ENCODE results near the gene USP53. TPM values are rescaled to one million over a fixed set of nuclear protein-coding genes. Genes with fewer than 3 reads are reported as not detected.

USP53 gene
- total and polyA plus RNA-seq, 2 donors (not counting 3 experiments of a cell fraction or from before 2014, with no cell fraction given), result 7.8 to 22.8 TPM

- no peaks in the 10 kb centered on the region for H3K27me3 ChIP-seq (ENCODE audit: control insufficient read depth in 2 of 2, insufficient read depth in 2 of 2, low read length in 2 of 2)
- H3K9ac ChIP-seq (replicated peaks; ENCODE audit: extremely low read depth, insufficient read depth, low read length), result no peak overlapping the region
- peak overlapping the region; percentile 45 for H3K4me2 ChIP-seq (ENCODE audit: insufficient read depth, low read length)
- H3K27ac ChIP-seq (ENCODE audit: insufficient read depth, low read depth, low read length), result peak overlapping the region; percentile 37
- peak overlapping the region; percentile 20 for H2AFZ ChIP-seq (ENCODE audit: low read depth, low read length)
- peaks cover 69% of the 10 kb centered on the region for H3K79me2 ChIP-seq (ENCODE audit: control insufficient read depth, insufficient read depth, low read length)
- dilution Hi-C loops (cut with MboI; ENCODE audit: extremely low pct_ligation_motif_present, low sequenced_read_pairs), result no loop called here
- H3K4me1 ChIP-seq (ENCODE audit: control insufficient read depth, extremely low read depth, insufficient read depth, low read length), result peaks cover 35% of the 10 kb centered on the region
- no TSS peak for BruUV-seq (replicated peaks)
- CTCF ChIA-PET, result interaction anchor here (1.3 kb wide), 1 partner anchor 9 kb away, joined by 3 read pairs; no protein-coding TSS in a partner anchor
- intact Hi-C loops (cut with micrococcal nuclease), result loop anchor here (5.0 kb wide), 1 partner anchor 49 kb away; no protein-coding TSS in a partner anchor
- peaks cover 5% of the 10 kb centered on the region for H3K9me1 ChIP-seq (replicated peaks; ENCODE audit: control insufficient read depth, extremely low read depth, insufficient read depth, low read length)
- no peak for TF ChIP-seq FOS (IDR thresholded peaks at IDR 0.05; ENCODE audit: borderline replicate concordance, insufficient read depth, low read length)
- no peak for TF ChIP-seq MYC (IDR thresholded peaks at IDR 0.05; ENCODE audit: low read depth, low read length)
- TF ChIP-seq POLR2AphosphoS5 (IDR thresholded peaks at IDR 0.05; ENCODE audit: insufficient read depth, low read depth, low read length), result no peak
- H3K9me3 ChIP-seq (replicated peaks; ENCODE audit: control insufficient read depth, insufficient read depth, low read length), result no peaks in the 10 kb centered on the region
- POLR2A ChIA-PET, result no interaction called here
- H3K4me3 ChIP-seq (replicated peaks in 1 of 3; ENCODE audit: insufficient read depth in 1 of 3, low read depth in 1 of 3, low read length in 3 of 3), result no peak overlapping the region
- FAIRE-seq (no peak), DNase-seq (ENCODE audit: low read depth, low spot score) (peak; percentile 68)
- H3K36me3 ChIP-seq (ENCODE audit: control insufficient read depth in 2 of 2, extremely low read depth in 1 of 2, insufficient read depth in 2 of 2, low read length in 2 of 2), result peaks cover 2 to 8% of the 10 kb centered on the region in 2 experiments
- H4K20me1 ChIP-seq (replicated peaks; ENCODE audit: control insufficient read depth, extremely low read depth, insufficient read depth, low read length), result peaks cover 2% of the 10 kb centered on the region
Measured at GRCh38 chr4:119233750-119234149, 21.2 kb downstream of the USP53 start.

- ChIA-PET CTCF (interaction anchor here (1.3 to 1.7 kb wide), 2 partner anchors 24 to 150 kb away, joined by 5 to 6 read pairs; no protein-coding TSS in a partner anchor), POLR2A (interaction anchor here (1.2 kb wide), 2 partner anchors 22 to 24 kb away, joined by 3 read pairs; no protein-coding TSS in a partner anchor)
- Histone ChIP-seq H3K27ac (ENCODE audit: insufficient read depth, low read depth, low read length) (no peak overlapping the region), H4K20me1 (replicated peaks; ENCODE audit: control insufficient read depth, extremely low read depth, insufficient read depth, low read length) (peaks cover 2% of the 10 kb centered on the region), H3K36me3 (ENCODE audit: control insufficient read depth in 2 of 2, extremely low read depth in 1 of 2, insufficient read depth in 2 of 2, low read length in 2 of 2) (peaks cover 2 to 13% of the 10 kb centered on the region in 2 experiments), H3K9me1 (replicated peaks; ENCODE audit: control insufficient read depth, extremely low read depth, insufficient read depth, low read length) (peaks cover 5% of the 10 kb centered on the region), H3K9me3 (replicated peaks; ENCODE audit: control insufficient read depth, insufficient read depth, low read length) (no peaks in the 10 kb centered on the region), H3K79me2 (ENCODE audit: control insufficient read depth, insufficient read depth, low read length) (peaks cover 40% of the 10 kb centered on the region), H3K4me3 (replicated peaks in 1 of 3; ENCODE audit: insufficient read depth in 1 of 3, low read depth in 1 of 3, low read length in 3 of 3) (no peak overlapping the region), H3K4me2 (ENCODE audit: insufficient read depth, low read length) (no peak overlapping the region), H3K4me1 (ENCODE audit: control insufficient read depth, extremely low read depth, insufficient read depth, low read length) (peaks cover 25% of the 10 kb centered on the region), H2AFZ (ENCODE audit: low read depth, low read length) (no peak overlapping the region), H3K27me3 (ENCODE audit: control insufficient read depth in 2 of 2, insufficient read depth in 2 of 2, low read length in 2 of 2) (no peaks in the 10 kb centered on the region), H3K9ac (replicated peaks; ENCODE audit: extremely low read depth, insufficient read depth, low read length) (no peak overlapping the region)
- no peak for DNase-seq (ENCODE audit: low read depth, low spot score)
- no TSS peak for BruUV-seq (replicated peaks)
- FAIRE-seq, result no peak
- dilution Hi-C loops (cut with MboI; ENCODE audit: extremely low pct_ligation_motif_present, low sequenced_read_pairs) (no loop called here), intact Hi-C loops (cut with micrococcal nuclease) (no loop called here)
- no peak for TF ChIP-seq POLR2A (IDR thresholded peaks at IDR 0.05; ENCODE audit: low read depth, low read length)
- no peak for TF ChIP-seq GATA2 (IDR thresholded peaks at IDR 0.05; ENCODE audit: insufficient read depth, insufficient read length, low read depth, low read length)
- TF ChIP-seq CTCF (IDR thresholded peaks at IDR 0.05; ENCODE audit: extremely low read depth in 1 of 2, insufficient read depth in 1 of 2, low read depth in 1 of 2, low read length in 2 of 2), result no peak
- TF ChIP-seq JUN (IDR thresholded peaks at IDR 0.05; ENCODE audit: borderline replicate concordance, insufficient read depth, insufficient read length, low read depth), result no peak
- TF ChIP-seq MYC (IDR thresholded peaks at IDR 0.05; ENCODE audit: low read depth, low read length), result no peak
- no peak for TF ChIP-seq POLR2AphosphoS5 (IDR thresholded peaks at IDR 0.05; ENCODE audit: insufficient read depth, low read depth, low read length)
- no peak for TF ChIP-seq EZH2 (IDR thresholded peaks at IDR 0.05; ENCODE audit: borderline replicate concordance, low read depth, low read length, severe bottlenecking)
- TF ChIP-seq MAX (IDR thresholded peaks at IDR 0.05; ENCODE audit: insufficient read depth, insufficient read length), result no peak
- no peak for TF ChIP-seq FOS (IDR thresholded peaks at IDR 0.05; ENCODE audit: borderline replicate concordance, insufficient read depth, low read length)
Measured at GRCh38 chr4:119237201-119237600, 24.7 kb downstream of the USP53 start.
